Liver (tissue), 3 donors: ENCODE measurements around the gene HOXC13.

Experiments used
- ATF3 ChIP-seq: IDR thresholded peaks from 2 replicates; pipeline ENCODE4 v1.6.1; 2016; ENCODE audit warnings: antibody characterized with exemption
- CTCF ChIP-seq: fragments of 150-350 bp; IDR thresholded peaks from 2 replicates; pipeline ENCODE4 v1.5.1; 2017; ENCODE audit warnings: improper control_type of control experiment, low read depth, low read length; ENCODE audit not compliant: missing input control
- FOXA2 ChIP-seq: IDR thresholded peaks from 2 replicates; pipeline ENCODE4 v1.6.1; 2016; ENCODE audit warnings: antibody characterized with exemption
- GABPA ChIP-seq, 2 donors: IDR thresholded peaks in 1 of 2; conservative IDR thresholded peaks in 1 of 2; 2 replicates each; pipeline ENCODE4 v1.6.1; 2016; ENCODE audit warnings: antibody characterized with exemption in 2 of 2, mild to moderate bottlenecking in 1 of 2, moderate library complexity in 1 of 2
- MAX ChIP-seq: IDR thresholded peaks from 2 replicates; pipeline ENCODE4 v1.6.1; 2016; ENCODE audit warnings: antibody characterized with exemption
- NR2F2 ChIP-seq: IDR thresholded peaks from 2 replicates; pipeline ENCODE4 v1.6.1; 2016; ENCODE audit warnings: antibody characterized with exemption
- RAD21 ChIP-seq, 2 donors: IDR thresholded peaks; 2 replicates each; pipeline ENCODE4 v1.6.1; 2016; ENCODE audit warnings: antibody characterized with exemption in 2 of 2, mild to moderate bottlenecking in 2 of 2
- REST ChIP-seq: IDR thresholded peaks from 2 replicates; pipeline ENCODE4 v1.6.1; 2016; ENCODE audit warnings: antibody characterized with exemption, mild to moderate bottlenecking
- SP1 ChIP-seq: IDR thresholded peaks from 2 replicates; pipeline ENCODE4 v1.6.1; 2018; ENCODE audit warnings: antibody characterized with exemption, mild to moderate bottlenecking
- YY1 ChIP-seq: IDR thresholded peaks from 2 replicates; pipeline ENCODE4 v1.6.1; 2016; ENCODE audit warnings: antibody characterized with exemption, mild to moderate bottlenecking
- donor health status: healthy.
- donor health status: healthy.

- no peak for TF ChIP-seq YY1
- TF ChIP-seq ATF3, result no peak
- TF ChIP-seq CTCF, result no peak
- TF ChIP-seq NR2F2, result no peak
- no peak for TF ChIP-seq RAD21 (IDR thresholded peaks at IDR 0.05)
- no peak for TF ChIP-seq MAX
- no peak for TF ChIP-seq SP1
- TF ChIP-seq GABPA (IDR thresholded peaks at IDR 0.05 in 1 of 2, conservative IDR thresholded peaks at IDR 0.05 in 1 of 2), result no peak
- no peak for TF ChIP-seq REST
- TF ChIP-seq FOXA2, result no peak
These were observed 7.9 kb upstream of the HOXC13 start for GRCh38 chr12:53930591-53931255.
